Measurements from ENCODE around the gene MRPS27.

MRPS27 gene

GRCh38 chr5:72252574-72253155 lies 67.4 kb downstream of the MRPS27 start:
- no peak for DNase-seq

- no peak for DNase-seq
Observed at GRCh38 chr5:72252008-72252407, 68.0 kb downstream of the MRPS27 start.

- no peak for DNase-seq
Observed at GRCh38 chr5:72251386-72251785, 68.7 kb downstream of the MRPS27 start.

- peak; percentile 40 for DNase-seq
Observed at GRCh38 chr5:72248410-72248981, 71.5 kb downstream of the MRPS27 start.

GRCh38 chr5:72246954-72247442 lies 73.0 kb downstream of the MRPS27 start:
- peak; percentile 39 for DNase-seq

GRCh38 chr5:72245951-72246532 lies 74.0 kb downstream of the MRPS27 start:
- DNase-seq, result peak; percentile 38

- DNase-seq, result no peak
Observed at GRCh38 chr5:72245546-72245945, 74.5 kb downstream of the MRPS27 start.

- peak; percentile 88 for DNase-seq
Observed at GRCh38 chr5:72244862-72245371, 75.1 kb downstream of the MRPS27 start.

- DNase-seq, result peak; percentile 67
Observed at GRCh38 chr5:72243706-72244105, 76.3 kb downstream of the MRPS27 start.

- DNase-seq, result no peak
Observed at GRCh38 chr5:72242796-72243475, 77.1 kb downstream of the MRPS27 start.

GRCh38 chr5:72241346-72242003 lies 78.6 kb downstream of the MRPS27 start:
- no peak for DNase-seq

- DNase-seq, result no peak
Observed at GRCh38 chr5:72238712-72239445, 81.2 kb downstream of the MRPS27 start.

GRCh38 chr5:72237879-72238278 lies 82.2 kb downstream of the MRPS27 start:
- no peak for DNase-seq

GRCh38 chr5:72237415-72237814 lies 82.6 kb downstream of the MRPS27 start:
- peak; percentile 53 for DNase-seq

GRCh38 chr5:72235725-72236124 lies 84.3 kb downstream of the MRPS27 start:
- DNase-seq, result peak; percentile 31

- DNase-seq, result peak; percentile 52
Observed at GRCh38 chr5:72234868-72235267, 85.2 kb downstream of the MRPS27 start.

- DNase-seq, result peak; percentile 93
Observed at GRCh38 chr5:72234265-72234700, 85.8 kb downstream of the MRPS27 start.

- no peak for DNase-seq
Observed at GRCh38 chr5:72233835-72234234, 86.2 kb downstream of the MRPS27 start.

- DNase-seq, result no peak
Observed at GRCh38 chr5:72232838-72233237, 87.2 kb downstream of the MRPS27 start.

GRCh38 chr5:72231991-72232703 lies 87.9 kb downstream of the MRPS27 start:
- DNase-seq, result peak; percentile 91

GRCh38 chr5:72228960-72229359 lies 91.1 kb downstream of the MRPS27 start:
- DNase-seq, result peak; percentile 17

GRCh38 chr5:72226950-72227349 lies 93.1 kb downstream of the MRPS27 start:
- peak; percentile 92 for DNase-seq

All from OCI-M1 (cell line).